ENCODE data around the gene PRR18.

- TF ChIP-seq CTCF (conservative IDR thresholded peaks at IDR 0.05 in 1 of 2, IDR thresholded peaks at IDR 0.05 in 1 of 2; ENCODE audit: extremely low read depth in 1 of 2, insufficient read depth in 1 of 2, low read depth in 1 of 2, low read length in 2 of 2) (no peak), EZH2 (IDR thresholded peaks at IDR 0.05; ENCODE audit: borderline replicate concordance, low read length) (no peak)
These were observed 23.6 kb upstream of the PRR18 start for GRCh38 chr6:166331503-166332415.
